Eye (tissue), 1 donor: ENCODE data around the gene RAB40C.

Experiments used
- DNase-seq: peaks from one replicate; pipeline ENCODE4 v3.0.0-alpha.2; 2015

RAB40C gene

GRCh38 chr16:589658-590187, at the start of gene RAB40C:
Gene RAB40C (plus strand): TSS chr16:590066. CDS start chr16:590292, 226 bp downstream.
- peak; percentile 99 for DNase-seq

GRCh38 chr16:540645-541340, 49.1 kb upstream of the RAB40C start:
- DNase-seq: no peak

GRCh38 chr16:543301-544164, 46.3 kb upstream of the RAB40C start:
- DNase-seq: no peak

- DNase-seq: no peak
Observed at GRCh38 chr16:544517-544916, 45.3 kb upstream of the RAB40C start.

GRCh38 chr16:546909-547770, 42.7 kb upstream of the RAB40C start:
- DNase-seq: peak; percentile 71

GRCh38 chr16:548586-548985, 41.3 kb upstream of the RAB40C start:
- DNase-seq: no peak

GRCh38 chr16:549544-550263, 40.2 kb upstream of the RAB40C start:
- DNase-seq: no peak

- no peak for DNase-seq
Observed at GRCh38 chr16:551210-551609, 38.7 kb upstream of the RAB40C start.

- no peak for DNase-seq
Observed at GRCh38 chr16:552171-552570, 37.7 kb upstream of the RAB40C start.

GRCh38 chr16:553601-554296, 36.1 kb upstream of the RAB40C start:
- DNase-seq: no peak

- DNase-seq: no peak
Observed at GRCh38 chr16:554297-554621, 35.6 kb upstream of the RAB40C start.

- peak; percentile 76 for DNase-seq
Observed at GRCh38 chr16:554640-555365, 35.1 kb upstream of the RAB40C start.

GRCh38 chr16:555528-556473, 34.1 kb upstream of the RAB40C start:
- DNase-seq: peak; percentile 96

GRCh38 chr16:556474-557173, 33.2 kb upstream of the RAB40C start:
- DNase-seq: peak; percentile 84

- DNase-seq: no peak
Observed at GRCh38 chr16:557463-558297, 32.2 kb upstream of the RAB40C start.

GRCh38 chr16:558298-559020, 31.4 kb upstream of the RAB40C start:
- peak; percentile 28 for DNase-seq

- DNase-seq: no peak
Observed at GRCh38 chr16:559021-559380, 30.9 kb upstream of the RAB40C start.
